ENCODE results near the gene IGF1R.
A peak's percentile ranks its signal among the peaks of the same experiment; 100 is the strongest.

The IGF1R gene

GRCh38 chr15:98774756-98775497 lies 126.6 kb downstream of the IGF1R start:
- Histone ChIP-seq H3K4me3 (no peak overlapping the region), H3K27me3 (no peaks in the 10 kb centered on the region), H3K4me1 (peaks cover 61 to 98% (median 91%) of the 10 kb centered on the region in 10 experiments), H4K20me1 (peaks cover 85 to 100% (median 99%) of the 10 kb centered on the region in 11 experiments), H3K27ac (peak overlapping the region in 9 of 11 experiments; percentile 16 to 77 (median 52); a peak in 15 of 22 replicates), H3K4me2 (peak overlapping the region; percentile 71 to 98 (median 89)), H3K36me3 (peaks cover 0 to 5% (median 0%) of the 10 kb centered on the region in 11 experiments; a peak in 4 of 22 replicates), H3K9me3 (replicated peaks in 1 of 11) (no peaks in the 10 kb centered on the region), H3K9ac (peak overlapping the region in 6 of 11 experiments; percentile 20 to 73 (median 24); a peak in 2 of 22 replicates)
- no peak for TF ChIP-seq Cebpa-rat (IDR thresholded peaks at IDR 0.05)

- peak overlapping the region; percentile 71 to 98 (median 89) for H3K4me2 ChIP-seq
- no peak for TF ChIP-seq Cebpa-rat (IDR thresholded peaks at IDR 0.05)
- no peak overlapping the region for H3K4me3 ChIP-seq
- H3K27me3 ChIP-seq, result no peaks in the 10 kb centered on the region
- peak overlapping the region in 9 of 11 experiments; percentile 23 to 77 (median 62); a peak in 16 of 22 replicates for H3K27ac ChIP-seq
- peaks cover 0 to 5% (median 0%) of the 10 kb centered on the region in 11 experiments; a peak in 4 of 22 replicates for H3K36me3 ChIP-seq
- H4K20me1 ChIP-seq, result peaks cover 82 to 100% (median 99%) of the 10 kb centered on the region in 11 experiments
- no peaks in the 10 kb centered on the region for H3K9me3 ChIP-seq (replicated peaks in 1 of 11)
- H3K4me1 ChIP-seq, result peaks cover 58 to 92% (median 85%) of the 10 kb centered on the region in 10 experiments
- peak overlapping the region in 6 of 11 experiments; percentile 20 to 73 (median 24); a peak in 5 of 22 replicates for H3K9ac ChIP-seq
Measured at GRCh38 chr15:98775498-98776230, 127.3 kb downstream of the IGF1R start.

DNA sequence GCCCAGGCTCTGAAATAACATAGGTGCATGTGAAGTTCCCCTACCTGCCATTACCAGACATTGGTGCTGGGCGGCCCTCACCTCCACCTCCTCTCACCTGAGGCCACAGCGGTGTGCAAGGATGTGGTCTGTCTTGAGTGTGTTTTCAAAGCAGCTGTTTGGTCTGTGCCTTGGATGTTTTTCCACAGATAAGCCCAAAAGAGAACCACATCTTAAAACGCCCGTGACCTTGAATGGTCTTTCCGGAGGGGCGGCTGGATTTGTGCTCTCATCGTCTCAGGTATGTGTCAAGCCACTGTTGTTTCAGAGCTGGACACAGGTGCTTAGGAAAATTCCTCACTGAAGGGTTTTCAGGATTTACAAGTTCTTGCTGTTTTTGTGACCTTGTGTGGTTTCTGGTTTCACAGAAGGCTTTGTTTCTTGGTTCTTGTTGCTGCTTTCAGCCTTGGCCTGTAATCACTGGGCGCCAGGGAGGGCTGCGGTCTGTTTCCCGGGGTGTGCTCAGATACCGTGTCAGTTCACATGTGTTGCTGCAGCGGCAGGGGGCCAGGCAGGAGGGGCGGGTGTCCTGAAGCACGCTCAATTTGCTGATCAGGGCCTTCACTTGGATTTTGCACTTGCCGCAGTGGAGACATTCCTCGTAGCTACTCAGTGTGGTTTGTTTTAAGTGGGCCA lies 128.4 kb downstream of the IGF1R start:
- H3K27me3 ChIP-seq, result no peaks in the 10 kb centered on the region
- peak overlapping the region; percentile 71 to 98 (median 89) for H3K4me2 ChIP-seq
- H3K4me3 ChIP-seq, result peak overlapping the region in 6 of 10 experiments; percentile 17 to 39 (median 32); a peak in 7 of 20 replicates

GRCh38 chr15:98777426-98777825 lies 129.1 kb downstream of the IGF1R start:
- peak overlapping the region in 1 of 10 experiments; percentile 39; a peak in 1 of 20 replicates for H3K4me3 ChIP-seq
- H3K4me1 ChIP-seq, result peaks cover 58 to 78% (median 72%) of the 10 kb centered on the region in 10 experiments
- no peaks in the 10 kb centered on the region for H3K9me3 ChIP-seq (replicated peaks in 1 of 11)
- no peak for TF ChIP-seq Cebpa-rat (IDR thresholded peaks at IDR 0.05)
- peaks cover 0 to 5% (median 0%) of the 10 kb centered on the region in 11 experiments; a peak in 3 of 22 replicates for H3K36me3 ChIP-seq
- peak overlapping the region; percentile 17 to 73 (median 64); a peak in 18 of 22 replicates for H3K9ac ChIP-seq
- H3K4me2 ChIP-seq, result peak overlapping the region; percentile 71 to 98 (median 89)
- peak overlapping the region in 10 of 11 experiments; percentile 9 to 77 (median 70); a peak in 18 of 22 replicates for H3K27ac ChIP-seq
- peaks cover 69 to 100% (median 99%) of the 10 kb centered on the region in 11 experiments for H4K20me1 ChIP-seq
- no peaks in the 10 kb centered on the region for H3K27me3 ChIP-seq

More for the DNA sequence above, 128.4 kb downstream of the IGF1R start:
- peaks cover 71 to 100% (median 99%) of the 10 kb centered on the region in 11 experiments for H4K20me1 ChIP-seq
- H3K4me1 ChIP-seq, result peaks cover 58 to 82% (median 75%) of the 10 kb centered on the region in 10 experiments
- H3K36me3 ChIP-seq, result peaks cover 0 to 5% (median 0%) of the 10 kb centered on the region in 11 experiments; a peak in 3 of 22 replicates
- peak overlapping the region in 10 of 11 experiments; percentile 9 to 77 (median 70); a peak in 19 of 22 replicates for H3K27ac ChIP-seq
- peak overlapping the region; percentile 17 to 73 (median 64); a peak in 21 of 22 replicates for H3K9ac ChIP-seq
- peak in 1 of 11 experiments; percentile 55; a peak in 1 of 22 replicates for TF ChIP-seq Cebpa-rat (IDR thresholded peaks at IDR 0.05)
- H3K9me3 ChIP-seq (replicated peaks in 1 of 11), result no peaks in the 10 kb centered on the region

DNA sequence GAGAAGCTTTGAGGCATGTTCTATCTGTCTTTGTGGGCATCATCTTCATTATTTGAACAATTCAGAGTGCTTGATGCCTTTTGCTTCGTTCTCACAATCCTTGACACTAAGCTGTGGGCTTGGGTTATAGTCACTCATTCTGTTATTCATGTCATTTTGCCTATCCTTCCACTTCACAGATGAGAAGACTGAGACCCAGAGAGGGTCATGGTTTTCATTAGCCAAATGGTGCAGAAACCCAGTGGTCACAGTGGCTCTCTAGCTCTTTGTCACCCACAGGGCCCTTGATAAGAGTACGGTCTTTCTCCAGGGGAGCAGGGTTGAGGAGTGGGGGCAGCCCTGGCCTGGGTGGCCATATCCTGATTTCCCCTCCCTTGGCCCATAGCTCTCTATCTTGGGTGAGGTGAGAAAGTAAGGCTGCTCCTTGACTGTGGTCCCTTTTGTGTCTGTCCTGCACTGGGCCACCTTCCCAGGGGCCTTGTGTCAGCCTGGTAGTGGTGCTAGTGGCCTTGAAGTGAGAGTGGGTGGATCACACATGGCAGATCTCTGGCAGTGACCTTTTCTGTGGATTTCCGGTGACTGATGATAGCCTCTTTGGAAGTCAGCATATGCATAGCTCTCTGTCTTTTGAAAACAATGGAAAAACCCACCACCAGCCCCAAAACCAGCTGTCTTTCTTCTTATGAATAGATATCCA lies 130.1 kb downstream of the IGF1R start:
- Histone ChIP-seq H3K4me1 (peaks cover 51 to 68% (median 63%) of the 10 kb centered on the region in 10 experiments), H3K36me3 (peaks cover 0 to 12% (median 0%) of the 10 kb centered on the region in 11 experiments; a peak in 3 of 22 replicates), H4K20me1 (peaks cover 65 to 100% (median 99%) of the 10 kb centered on the region in 11 experiments), H3K27me3 (no peaks in the 10 kb centered on the region), H3K9me3 (replicated peaks in 1 of 11) (no peaks in the 10 kb centered on the region), H3K9ac (0 out of 22 replicates have a peak overlapping the region, but pooled peaks of 1 of the 11 experiments have one; percentile 3), H3K4me2 (peak overlapping the region in 8 of 11 experiments; percentile 84 to 98 (median 91); a peak in 16 of 22 replicates), H3K4me3 (no peak overlapping the region), H3K27ac (peak overlapping the region in 2 of 11 experiments; percentile 10 to 40; a peak in 4 of 22 replicates)
- TF ChIP-seq Cebpa-rat (IDR thresholded peaks at IDR 0.05), result no peak

- H3K4me3 ChIP-seq, result no peak overlapping the region
- H3K4me1 ChIP-seq, result peaks cover 46 to 62% (median 57%) of the 10 kb centered on the region in 10 experiments
- peaks cover 0 to 12% (median 0%) of the 10 kb centered on the region in 11 experiments; a peak in 3 of 22 replicates for H3K36me3 ChIP-seq
- H3K27me3 ChIP-seq, result no peaks in the 10 kb centered on the region
- peaks cover 59 to 100% (median 98%) of the 10 kb centered on the region in 11 experiments for H4K20me1 ChIP-seq
- peak overlapping the region in 10 of 11 experiments; percentile 36 to 96 (median 87); a peak in 16 of 22 replicates for H3K4me2 ChIP-seq
- H3K9ac ChIP-seq, result peak overlapping the region in 2 of 11 experiments; percentile 3 to 24; a peak in 1 of 22 replicates
- no peak overlapping the region for H3K27ac ChIP-seq
- H3K9me3 ChIP-seq (replicated peaks in 1 of 11), result no peaks in the 10 kb centered on the region
- TF ChIP-seq Cebpa-rat (IDR thresholded peaks at IDR 0.05), result no peak
Measured at GRCh38 chr15:98778960-98779359, 130.6 kb downstream of the IGF1R start.

DNA sequence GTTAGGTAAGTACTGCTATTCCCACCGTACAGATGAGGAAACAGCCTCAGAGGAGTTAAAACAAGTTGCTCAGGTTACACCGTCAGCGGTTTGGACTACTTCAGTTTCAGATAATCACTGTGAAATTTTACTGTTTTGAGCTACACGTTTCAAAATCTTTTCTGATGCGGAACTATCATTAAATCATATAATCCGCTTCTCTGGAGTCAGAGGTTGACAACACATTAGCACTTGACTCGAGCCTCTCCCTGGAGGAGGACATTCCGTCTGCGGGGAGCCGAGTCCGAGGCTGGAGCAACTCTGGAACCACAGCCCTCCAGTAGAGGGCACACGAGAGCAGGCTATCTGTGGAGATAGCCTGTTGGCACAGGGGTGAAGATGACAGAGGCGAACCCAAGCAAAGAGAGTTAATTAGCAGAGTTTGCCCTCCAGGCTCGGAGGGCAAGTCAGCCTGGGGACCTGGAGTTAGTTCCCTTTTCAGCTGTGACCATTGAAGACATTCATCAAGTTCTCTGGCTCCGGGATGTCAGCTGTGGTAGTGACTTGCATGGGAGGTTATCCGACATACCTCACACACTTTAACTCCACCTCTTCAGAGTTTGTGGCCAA lies 131.2 kb downstream of the IGF1R start:
- Histone ChIP-seq H3K36me3 (peaks cover 0 to 12% (median 0%) of the 10 kb centered on the region in 11 experiments; a peak in 3 of 22 replicates), H3K4me3 (no peak overlapping the region), H3K4me1 (peaks cover 42 to 58% (median 53%) of the 10 kb centered on the region in 10 experiments), H3K27ac (no peak overlapping the region; a peak in 1 of 22 replicates), H3K27me3 (no peaks in the 10 kb centered on the region), H3K9ac (peak overlapping the region in 2 of 11 experiments; percentile 3 to 24; a peak in 1 of 22 replicates), H3K4me2 (peak overlapping the region; percentile 11 to 96 (median 48); a peak in 18 of 22 replicates), H4K20me1 (peaks cover 55 to 100% (median 99%) of the 10 kb centered on the region in 11 experiments), H3K9me3 (replicated peaks in 1 of 11) (no peaks in the 10 kb centered on the region)
- no peak for TF ChIP-seq Cebpa-rat (IDR thresholded peaks at IDR 0.05)

All from BLaER1 treated with 17β-estradiol and CSF1 and Interleukin-3, amounts not matched to agents 10 nM and 100 nM (cell line).